ENCODE measurements around the gene C4BPA.

- TF ChIP-seq YY1 (IDR thresholded peaks at IDR 0.05; ENCODE audit: insufficient read depth, insufficient read length) (no peak), ZNF274 (IDR thresholded peaks at IDR 0.05; ENCODE audit: low read depth, low read length) (no peak), SUZ12 (IDR thresholded peaks at IDR 0.05; ENCODE audit: extremely low read depth, insufficient read depth, insufficient read length) (no peak)
Measured at GRCh38 chr1:207139616-207140015, 35.6 kb downstream of the C4BPA start.
